ENCODE data around the gene PDE1C.

Gene PDE1C

DNA sequence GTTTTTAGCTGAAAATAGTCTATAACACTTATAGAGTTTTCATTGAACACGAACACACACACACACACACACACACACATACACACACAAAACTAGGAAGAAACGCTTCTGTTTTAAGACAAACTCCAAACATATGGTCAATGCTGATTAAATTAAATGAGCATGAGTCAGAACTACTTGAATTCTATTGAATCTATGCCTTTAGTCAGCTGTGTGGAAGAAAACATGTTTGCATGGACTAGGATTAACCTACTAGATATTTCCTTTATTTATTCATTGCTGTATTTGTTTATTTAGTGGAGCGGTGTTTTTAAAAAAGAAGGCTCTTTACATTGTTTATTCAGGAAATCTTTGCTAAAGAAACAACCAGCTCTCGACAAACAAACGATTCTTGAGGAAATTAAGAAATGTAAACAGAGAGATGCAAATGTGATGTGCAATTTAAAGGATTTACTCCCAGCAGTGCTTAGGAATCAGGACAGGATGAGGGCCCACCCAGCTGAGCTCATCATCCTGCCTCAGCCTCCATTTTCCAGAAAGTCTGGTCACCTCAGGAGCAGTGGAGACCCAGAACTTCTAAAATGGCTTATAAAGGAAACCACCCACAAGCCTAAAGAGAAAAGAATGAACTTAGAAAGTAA is 83.2 kb downstream of the PDE1C start:
- DNase-seq, result no peak

DNA sequence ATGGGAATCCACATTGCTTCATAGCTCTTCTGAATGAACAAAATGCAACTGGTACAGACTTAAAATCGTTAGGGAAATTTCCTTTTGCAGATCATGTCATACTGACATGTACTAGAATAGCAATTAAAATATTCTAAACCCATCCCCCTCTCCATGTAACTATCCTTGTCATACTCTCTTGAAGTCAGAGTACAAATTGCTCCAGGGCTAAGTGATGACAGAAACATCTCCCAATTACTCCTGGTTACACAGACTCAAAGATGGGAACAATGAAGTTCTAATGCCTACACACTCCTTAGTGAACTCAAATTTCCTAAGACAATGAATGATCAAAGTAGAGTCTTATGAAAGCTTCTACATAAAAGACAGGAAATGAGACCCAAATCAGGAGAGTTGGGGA is 87.2 kb downstream of the PDE1C start:
- no peak for DNase-seq

DNA sequence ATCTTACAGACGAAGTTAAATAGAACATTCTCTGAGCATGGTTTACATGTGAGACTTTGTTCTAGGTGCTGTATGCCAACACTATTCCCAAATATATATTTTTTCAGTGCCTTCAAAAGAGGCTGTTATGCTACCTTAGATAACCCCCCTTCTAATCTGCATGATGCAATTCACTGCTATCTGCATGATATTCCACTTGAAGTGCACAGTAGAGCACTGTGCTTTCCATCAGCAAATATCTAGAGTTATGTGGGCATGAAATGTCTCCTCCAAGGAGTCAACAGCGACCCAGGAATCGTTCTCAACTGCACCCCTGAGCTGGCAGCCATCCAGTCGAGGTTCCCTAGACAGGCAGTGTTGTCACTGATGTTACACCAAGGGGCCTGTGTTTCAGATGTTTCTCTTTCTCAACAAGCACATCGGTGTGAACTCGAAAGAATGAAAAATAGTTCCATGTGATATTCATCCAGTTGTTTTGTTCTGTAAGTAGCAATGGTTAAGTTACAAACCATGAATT is 88.3 kb downstream of the PDE1C start:
- peak; percentile 3 for DNase-seq

DNA sequence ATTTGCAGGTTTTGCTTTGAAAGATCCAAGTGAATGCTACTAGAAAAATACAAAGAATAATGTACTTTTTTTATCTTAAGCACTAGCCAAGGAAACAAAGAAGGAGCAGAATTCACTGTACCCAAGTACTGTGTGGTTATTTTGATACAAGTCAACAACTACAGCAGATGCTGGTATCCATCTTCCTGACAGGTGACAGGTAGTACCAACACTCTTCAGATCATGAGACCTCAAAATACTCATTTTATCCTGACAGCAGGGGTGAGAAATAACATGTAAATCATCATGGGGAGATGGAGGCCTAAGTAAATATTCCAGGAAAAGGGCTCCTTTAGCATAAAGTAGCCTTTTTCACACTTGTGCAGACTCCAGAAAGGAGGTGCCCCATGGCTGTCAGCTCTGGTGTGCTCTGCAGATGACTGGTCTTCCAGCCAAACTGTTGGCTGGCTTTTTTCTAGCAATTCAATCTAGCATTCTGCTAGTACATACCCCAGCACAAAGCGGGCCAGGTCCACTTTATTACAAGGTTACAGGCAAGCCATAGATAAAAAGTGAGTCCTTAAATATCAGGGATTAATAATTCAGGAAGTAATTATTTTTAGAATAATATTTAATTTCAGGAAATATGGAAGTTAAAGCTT is 90.4 kb downstream of the PDE1C start:
- no peak for DNase-seq

DNA sequence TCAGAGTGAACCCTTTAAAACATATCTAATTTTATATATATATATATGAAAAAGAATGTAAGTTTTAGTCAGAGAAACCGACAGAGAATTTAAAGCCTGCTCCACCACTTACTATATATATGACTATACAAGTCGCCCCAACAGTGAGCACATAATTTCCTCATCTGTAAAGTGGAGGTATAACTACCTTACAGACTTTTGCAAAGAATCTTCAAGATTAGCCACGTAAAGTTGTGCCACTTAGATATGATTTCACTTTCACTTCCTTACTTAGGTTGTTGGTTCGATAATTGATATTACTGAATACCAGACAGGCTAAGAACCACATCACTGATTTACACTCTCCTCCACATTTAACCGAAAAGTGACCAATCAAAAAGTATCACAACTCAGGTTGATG is 94.7 kb downstream of the PDE1C start:
- no peak for DNase-seq

DNA sequence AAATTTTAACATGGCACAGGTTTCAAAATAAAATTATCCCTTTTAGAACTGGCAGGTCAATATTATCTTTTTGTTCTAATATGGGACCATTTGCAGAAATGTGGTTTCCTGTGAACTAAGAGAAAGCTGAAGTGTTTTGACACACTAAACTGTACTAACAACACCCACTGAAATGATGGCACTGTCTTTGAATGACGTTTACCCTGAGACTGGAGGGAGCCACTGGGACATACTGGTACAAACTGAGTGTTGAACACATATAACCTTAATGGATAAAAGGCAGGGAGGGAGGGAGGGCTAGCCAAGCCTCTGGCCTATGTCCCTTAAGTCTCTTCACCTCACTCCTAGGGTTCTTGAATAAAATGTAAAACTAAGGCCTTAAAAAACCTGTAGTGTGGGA is 95.9 kb downstream of the PDE1C start:
- DNase-seq, result no peak

DNA sequence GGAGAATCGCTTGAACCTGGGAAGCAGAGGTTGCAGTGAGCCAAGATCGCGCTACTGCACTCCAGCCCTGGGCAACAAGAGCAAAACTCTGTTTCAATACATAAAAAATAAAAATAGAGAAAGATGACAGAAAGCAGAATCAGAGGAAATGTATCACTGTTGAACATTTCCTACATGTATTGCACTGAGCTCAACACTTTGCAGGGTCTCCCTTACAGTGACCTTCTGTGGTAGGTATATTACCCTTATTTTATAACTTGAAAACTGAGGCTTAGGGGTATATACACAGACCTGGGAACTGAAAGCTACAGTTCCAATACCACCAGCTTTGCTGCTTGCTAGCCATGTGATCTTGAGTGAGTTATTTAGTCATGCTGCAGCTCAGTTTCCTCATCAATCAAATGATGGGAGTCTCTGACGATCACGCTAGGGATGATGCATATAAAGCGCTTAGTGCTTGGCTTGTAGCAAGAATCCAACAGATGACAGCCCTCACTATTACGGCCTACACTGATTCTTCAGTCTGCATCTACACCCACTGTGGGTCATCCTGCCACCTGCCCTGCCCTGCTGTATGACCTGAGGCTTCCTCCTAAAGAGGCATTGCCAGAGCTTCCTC is 99.0 kb downstream of the PDE1C start:
- DNase-seq, result no peak

DNA sequence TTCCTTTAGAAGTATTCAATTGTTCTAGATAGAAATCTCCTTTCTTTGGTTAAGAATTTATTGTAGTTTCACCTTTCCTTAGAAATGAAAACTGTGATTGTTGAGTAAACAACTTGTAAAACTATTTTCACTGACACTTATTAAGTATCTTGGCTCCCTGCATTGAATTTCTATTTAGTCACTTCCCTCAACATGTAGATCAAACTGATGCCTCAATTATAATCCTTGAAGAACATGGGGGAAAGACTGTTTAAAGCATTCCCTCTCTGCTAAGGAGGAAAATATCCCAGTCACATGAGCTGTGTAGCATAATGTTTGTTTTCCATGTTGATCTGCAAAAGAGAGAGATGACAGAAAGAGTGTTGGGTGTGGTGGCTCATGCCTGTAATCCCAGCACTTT is 99.7 kb downstream of the PDE1C start:
- no peak for DNase-seq

DNA sequence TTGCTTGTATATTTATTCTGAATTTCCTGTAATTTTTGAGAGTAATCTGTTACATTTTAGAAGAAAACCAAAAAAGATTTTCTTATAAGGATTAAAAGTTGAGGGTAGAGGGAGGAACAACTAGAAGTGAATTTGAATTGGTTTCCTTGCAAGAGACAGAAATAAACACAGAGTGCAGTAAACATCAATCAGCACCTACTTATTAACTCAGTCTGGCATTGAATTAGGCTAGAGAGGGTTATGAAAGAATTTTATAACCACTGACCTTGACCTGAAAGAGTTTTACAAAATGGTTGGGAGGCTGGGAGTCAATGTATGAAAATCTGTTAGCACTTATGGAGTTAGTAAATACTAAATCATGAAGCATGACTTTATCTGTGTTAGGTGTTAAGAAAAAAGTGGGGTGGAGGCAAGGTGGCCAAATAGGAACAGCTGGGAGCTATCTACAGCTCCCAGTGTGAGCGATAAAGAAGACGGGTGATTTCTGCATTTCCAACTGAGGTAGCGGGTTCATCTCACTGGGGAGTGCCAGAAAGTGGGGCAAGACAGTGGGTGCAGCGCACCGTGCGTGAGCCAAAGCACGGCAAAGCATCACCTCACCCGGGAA is 106.5 kb downstream of the PDE1C start:
- DNase-seq, result no peak

DNA sequence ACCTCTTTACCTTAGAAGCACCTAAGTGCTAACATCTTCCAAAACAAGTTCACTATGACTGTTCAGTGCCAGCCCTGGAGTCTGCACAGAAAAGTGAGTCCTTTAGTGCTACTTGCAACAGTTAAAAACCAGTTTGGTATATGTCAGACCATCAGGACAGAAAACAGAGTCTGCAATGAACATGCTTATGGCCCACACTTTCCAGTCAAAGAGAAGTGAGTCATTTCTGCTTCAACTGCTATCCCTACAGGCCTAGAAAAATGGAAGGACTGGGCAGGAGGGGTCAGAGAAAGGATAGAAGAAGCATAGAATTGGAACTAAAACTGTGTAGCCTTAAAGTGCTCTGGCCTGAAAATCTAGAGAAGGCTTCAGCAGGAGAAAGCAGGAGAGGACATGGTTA is 108.0 kb downstream of the PDE1C start:
- DNase-seq, result no peak

DNA sequence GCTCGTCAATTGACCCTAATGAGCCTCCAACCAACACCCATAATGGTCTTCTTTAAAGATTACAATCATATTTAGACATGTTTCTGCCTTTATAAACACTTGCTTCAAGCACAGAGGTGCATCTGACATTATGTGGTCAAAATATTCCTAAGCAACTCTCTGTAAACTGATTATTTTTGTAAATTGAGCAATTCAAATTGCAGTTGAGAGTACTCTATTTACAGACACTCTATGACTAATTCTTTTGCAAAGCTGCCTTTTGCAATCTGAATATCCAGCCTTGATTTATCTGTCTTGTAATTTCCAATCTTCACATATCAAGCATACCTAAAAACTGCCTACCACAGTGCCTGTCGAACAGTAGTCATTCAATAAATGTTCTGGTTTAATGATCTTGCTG is 112.0 kb downstream of the PDE1C start:
- DNase-seq, result no peak

DNA sequence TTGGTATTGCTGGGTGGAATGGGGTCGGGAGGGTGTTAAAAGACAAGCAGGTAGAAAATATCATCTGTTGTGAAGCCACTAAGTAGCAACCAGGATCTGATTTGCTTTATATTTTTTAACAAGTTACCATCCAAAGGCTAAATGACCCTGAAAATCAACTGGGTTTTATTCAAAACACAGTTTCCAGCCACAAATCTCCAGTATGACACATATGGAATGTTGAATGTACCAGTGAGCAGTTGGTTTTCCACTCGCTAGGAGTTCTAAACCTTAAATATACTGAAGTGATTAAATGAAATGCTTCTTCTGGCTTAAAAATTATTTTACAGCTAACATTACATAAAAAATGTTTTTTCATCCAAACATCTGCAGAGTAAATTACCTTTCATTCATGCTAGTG is 112.5 kb downstream of the PDE1C start:
- DNase-seq, result no peak

DNA sequence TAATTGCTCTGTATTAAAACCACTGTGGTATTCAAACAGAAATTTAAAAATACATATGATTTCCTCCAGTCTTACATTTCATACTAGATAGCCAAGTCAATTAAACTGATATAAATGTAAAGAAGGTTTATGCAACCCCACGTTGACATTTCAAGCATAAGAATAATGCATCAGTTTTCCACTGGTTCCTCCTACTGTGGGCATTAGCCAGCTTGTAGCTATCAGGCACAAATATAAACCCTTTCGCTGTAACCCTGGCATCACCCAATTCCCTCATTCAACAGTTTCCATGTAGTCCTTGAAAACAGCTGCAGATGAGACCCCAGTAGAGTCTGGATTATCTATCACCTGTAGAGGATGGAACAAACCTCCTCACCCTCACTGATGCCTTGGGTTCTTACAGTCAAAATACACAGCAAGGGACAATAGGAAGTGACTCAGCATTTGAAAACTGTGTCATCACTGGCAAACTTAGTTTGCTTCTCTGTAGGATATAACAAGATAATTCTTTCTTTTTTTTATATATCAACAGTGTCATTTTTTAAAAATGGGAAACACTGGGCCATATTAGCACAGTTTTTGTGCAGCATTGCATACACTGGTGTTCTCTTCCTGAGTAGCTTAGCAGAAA is 113.0 kb downstream of the PDE1C start:
- DNase-seq, result no peak

DNA sequence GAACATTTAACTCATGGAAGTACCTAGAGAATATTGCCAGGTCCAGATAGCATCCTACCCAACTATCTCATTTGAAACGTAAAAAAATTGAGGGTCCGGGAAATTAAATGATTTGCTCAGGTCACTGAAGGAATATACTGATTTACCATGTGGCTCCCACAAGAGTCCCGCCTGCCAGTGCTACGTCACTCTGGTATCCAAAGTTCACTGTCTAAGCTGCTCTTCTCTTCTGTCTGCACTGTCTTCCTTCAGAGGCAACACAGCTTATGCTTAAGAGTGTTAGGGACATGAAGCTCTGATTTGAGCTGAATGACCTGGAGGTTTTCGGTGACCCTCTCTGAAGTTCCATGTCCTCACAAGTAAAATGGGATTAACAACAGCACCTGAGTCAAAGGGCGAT is 114.6 kb downstream of the PDE1C start:
- no peak for DNase-seq

DNA sequence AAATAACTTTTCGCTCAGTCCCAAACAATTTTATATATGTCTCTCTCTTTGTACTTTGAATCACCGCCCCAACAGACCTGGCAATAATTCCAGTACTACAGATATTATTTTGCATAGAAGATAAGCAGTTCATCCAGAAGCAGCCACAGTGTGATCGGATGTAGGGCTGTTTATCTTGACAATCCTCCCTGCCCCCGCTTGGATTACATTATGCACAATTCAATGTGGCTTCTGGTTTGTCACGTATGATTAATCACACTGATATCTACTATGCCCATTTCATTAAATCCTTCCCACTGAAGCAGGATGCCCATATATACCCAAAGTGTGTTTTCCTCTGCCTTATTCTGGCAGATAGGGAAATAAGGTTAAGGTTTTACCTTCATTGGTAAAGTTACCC is 115.2 kb downstream of the PDE1C start:
- no peak for DNase-seq

DNA sequence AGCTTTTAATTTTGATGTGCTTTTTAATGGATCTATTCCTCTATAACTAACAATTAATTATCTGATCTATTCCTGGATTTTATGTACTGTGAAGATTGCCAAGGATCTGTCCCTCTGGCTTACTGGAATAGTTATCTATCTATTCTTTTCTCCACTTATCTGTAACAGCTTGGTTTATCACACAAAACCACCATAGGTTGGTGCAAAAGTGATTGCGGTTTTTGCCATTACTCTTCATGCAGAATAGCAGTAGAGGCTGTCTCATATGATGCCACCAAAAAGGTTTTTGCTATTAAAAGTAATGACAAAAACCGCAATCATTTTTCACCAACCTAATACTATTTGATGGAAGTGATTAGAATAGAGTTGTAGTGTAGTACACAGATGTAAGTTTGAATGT is 115.7 kb downstream of the PDE1C start:
- DNase-seq, result no peak

DNA sequence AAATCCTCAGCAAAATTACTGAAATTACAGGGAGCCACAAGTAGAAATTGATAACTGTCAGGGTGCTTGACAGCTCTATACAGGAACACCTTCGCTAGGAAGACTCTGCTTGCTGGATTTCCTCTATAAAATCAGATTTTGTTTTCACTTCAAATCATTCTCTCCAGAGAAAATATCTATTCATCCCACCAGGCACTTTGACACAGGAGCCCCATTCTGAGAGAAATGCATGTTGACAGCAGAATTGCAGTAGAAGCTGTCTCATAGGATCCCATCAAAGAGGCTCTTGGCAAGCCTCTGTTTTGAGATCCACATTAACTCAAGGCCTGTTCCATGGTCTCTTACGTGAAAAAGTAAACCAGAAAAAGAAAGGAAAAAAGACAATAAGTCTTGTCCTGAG is 116.8 kb downstream of the PDE1C start:
- DNase-seq, result no peak

DNA sequence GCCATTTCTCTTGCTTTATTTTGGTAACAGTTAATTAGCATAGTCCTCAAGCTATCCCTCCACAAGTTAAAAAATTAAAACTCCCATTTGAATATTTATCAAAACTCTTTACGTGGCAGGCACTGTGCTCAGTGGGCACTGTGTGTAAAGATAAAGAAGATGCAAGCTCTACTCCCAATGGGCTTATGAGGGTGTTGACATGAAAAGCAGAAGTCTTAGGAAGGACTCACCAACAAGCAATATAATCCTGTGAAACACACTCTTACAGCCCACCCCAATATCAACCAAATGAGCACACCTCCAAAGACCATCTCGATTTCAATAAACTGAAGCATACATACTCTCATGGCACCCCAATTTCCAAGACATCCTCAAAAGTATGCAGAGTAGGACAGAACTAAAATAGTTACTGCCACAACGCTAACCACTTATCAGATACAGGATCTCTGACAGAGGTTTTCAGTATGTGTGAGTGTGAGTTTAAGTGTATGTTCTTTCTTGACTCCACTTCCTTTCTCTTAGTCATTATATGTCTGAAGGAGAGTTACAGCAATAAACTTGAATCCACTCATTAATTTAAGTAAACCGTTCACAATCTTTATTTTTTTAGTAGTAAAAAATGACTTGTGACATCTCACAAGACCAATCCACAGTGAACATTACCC is 120.0 kb downstream of the PDE1C start:
- no peak for DNase-seq

DNA sequence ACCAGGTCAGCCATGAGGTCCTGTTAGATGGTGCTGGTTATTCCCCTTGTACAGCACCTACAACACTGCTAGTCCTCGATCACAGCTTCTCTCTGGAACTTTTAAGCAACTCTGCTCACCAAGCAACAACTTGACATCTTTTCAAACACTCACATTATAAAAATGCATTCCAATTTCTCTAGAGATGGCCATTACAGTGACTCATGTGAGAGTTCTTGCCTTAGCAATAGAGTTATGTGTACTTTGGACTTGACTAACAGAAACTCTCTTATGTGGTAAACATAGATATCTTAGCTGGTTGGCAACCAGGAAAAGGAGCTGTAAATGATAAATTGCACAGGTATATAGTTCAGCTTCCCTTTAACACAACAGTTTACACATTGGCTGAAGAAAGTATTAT is 122.2 kb downstream of the PDE1C start:
- DNase-seq, result no peak

DNA sequence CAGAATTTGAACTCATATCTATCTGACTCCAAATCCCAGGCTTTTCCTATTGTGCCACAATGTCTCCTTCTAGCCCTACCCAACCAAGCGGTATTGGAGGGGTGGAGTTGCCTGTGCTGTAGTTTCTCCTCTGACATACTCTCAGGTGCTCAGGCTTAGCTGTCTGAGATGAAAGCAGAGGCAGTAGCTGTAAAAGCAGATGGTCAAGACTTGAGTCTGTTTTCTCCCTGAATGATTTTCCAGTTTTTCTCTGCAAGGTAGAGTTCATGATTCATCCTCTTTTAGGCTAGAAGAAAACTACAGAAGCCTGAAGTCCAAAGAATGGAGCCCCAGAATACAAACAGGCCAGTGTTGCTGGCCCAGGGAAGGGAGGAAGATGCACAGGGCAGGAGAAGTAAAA is 130.0 kb downstream of the PDE1C start:
- no peak for DNase-seq

DNA sequence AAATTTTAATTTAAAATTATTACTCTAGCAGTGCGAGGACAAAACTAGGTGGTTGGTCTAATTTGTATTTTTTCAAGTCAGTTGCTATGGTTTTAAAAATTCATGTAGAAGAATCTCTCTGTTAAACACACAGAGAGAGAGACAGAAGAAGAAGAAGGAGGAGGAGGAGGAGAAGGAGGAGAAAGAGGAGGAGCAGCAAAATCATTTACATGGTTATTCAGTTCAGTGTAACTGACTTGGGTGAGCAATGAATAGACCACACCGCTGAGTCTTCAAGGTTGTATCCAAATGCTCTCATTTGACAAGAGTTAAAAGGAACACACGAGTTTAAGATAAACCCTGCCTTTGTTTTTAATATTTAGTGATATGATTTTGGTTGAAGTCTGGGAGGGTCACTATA is 131.1 kb downstream of the PDE1C start:
- no peak for DNase-seq

DNA sequence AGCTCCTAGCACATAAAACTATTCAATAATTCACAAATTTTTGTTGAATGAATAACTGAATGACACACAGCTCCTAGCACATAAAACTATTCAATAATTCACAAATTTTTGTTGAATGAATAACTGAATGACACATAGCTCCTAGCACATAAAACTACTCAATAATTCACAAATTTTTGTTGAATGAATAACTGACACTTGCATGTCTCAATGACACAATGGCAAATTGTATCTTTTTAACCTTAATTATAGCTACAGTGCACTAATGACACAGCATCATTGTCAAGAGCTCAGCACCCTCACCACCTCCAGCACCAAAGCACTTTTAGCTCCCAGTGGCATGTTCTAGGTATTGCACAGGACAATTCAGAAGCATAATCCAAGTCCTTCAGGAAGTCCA is 131.6 kb downstream of the PDE1C start:
- DNase-seq, result no peak

DNA sequence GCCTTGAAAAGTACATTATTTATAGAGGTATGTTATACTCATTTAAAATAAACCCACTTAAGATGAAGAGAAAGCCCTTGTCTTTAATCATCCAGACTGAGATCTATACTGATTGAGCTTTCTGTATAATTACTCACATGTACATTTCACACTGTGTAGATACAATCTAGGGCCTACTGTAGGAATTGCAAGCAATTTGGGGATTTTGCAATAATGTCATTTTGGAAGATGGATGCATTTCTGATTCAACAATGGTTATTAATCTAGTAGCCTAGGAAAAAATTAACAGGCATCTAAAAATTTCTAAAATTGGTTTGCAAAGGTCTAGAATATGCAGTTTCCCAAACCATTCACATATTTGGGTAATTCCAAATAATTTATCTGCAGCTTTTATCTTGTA is 132.2 kb downstream of the PDE1C start:
- no peak for DNase-seq

All from NCI-H2029 (cell line).